DND-41 (cell line): ENCODE data around the gene EPOP.

Source experiments
- ATAC-seq: fragments of 200-7000 bp; cut with Tn5 transposase; 3 replicates; pipeline ENCODE4 v1.9.1; 2021; ENCODE audit warnings: low read depth; ENCODE audit not compliant: insufficient read depth
- DNase-seq: peaks from one replicate; pipeline ENCODE4 v3.0.0-alpha.2; 2020
- H2AFZ ChIP-seq: 2 replicates; pipeline ENCODE4 v1.6.0; 2012; ENCODE audit warnings: low read depth, low read length
- H3K27ac ChIP-seq: 2 replicates; pipeline ENCODE4 v1.5.1; 2012; ENCODE audit warnings: low read length, inconsistent platforms
- H3K27me3 ChIP-seq: fragments of 200-600 bp; sonication (generic); 2 replicates; pipeline ENCODE4 v1.6.0; 2012; ENCODE audit warnings: low read length, mild to moderate bottlenecking, inconsistent platforms; ENCODE audit not compliant: insufficient read depth, poor library complexity
- H3K36me3 ChIP-seq: 2 replicates; pipeline ENCODE4 v1.5.1; 2012; ENCODE audit warnings: low read length, inconsistent platforms; ENCODE audit not compliant: insufficient read depth
- H3K4me1 ChIP-seq: 2 replicates; pipeline ENCODE4 v1.5.1; 2012; ENCODE audit warnings: mild to moderate bottlenecking, low read length; ENCODE audit not compliant: insufficient read depth
- H3K4me2 ChIP-seq: 2 replicates; pipeline ENCODE4 v1.6.0; 2012; ENCODE audit warnings: mild to moderate bottlenecking, moderate library complexity, low read length, inconsistent platforms; ENCODE audit not compliant: insufficient read depth
- H3K4me3 ChIP-seq, 2 experiments: fragments of 200-600 bp in 1 of 2; shearing (Covaris generic) in 1 of 2; 2 replicates each; pipeline ENCODE4 v1.5.1; 2012 to 2016; ENCODE audit warnings: inconsistent platforms in 2 of 2, low read length in 2 of 2, mild to moderate bottlenecking in 2 of 2, low read depth in 1 of 2, moderate library complexity in 1 of 2
- H3K79me2 ChIP-seq: 2 replicates; pipeline ENCODE4 v1.6.0; 2012; ENCODE audit warnings: low read length, inconsistent platforms; ENCODE audit not compliant: insufficient read depth
- H3K9ac ChIP-seq: 2 replicates; pipeline ENCODE4 v1.6.0; 2012; ENCODE audit warnings: low read depth, mild to moderate bottlenecking, inconsistent platforms, low read length, moderate library complexity
- H3K9me3 ChIP-seq: 2 replicates; pipeline ENCODE4 v1.5.1; 2012; ENCODE audit warnings: low read length, moderate library complexity, mild to moderate bottlenecking, inconsistent platforms; ENCODE audit not compliant: insufficient read depth, severe bottlenecking
- H4K20me1 ChIP-seq: 2 replicates; pipeline ENCODE4 v1.6.0; 2012; ENCODE audit warnings: low read length; ENCODE audit not compliant: insufficient read depth
- EZH2 ChIP-seq: IDR thresholded peaks from 3 replicates; pipeline ENCODE4 v1.6.1; 2012; ENCODE audit warnings: borderline replicate concordance, low read depth, mild to moderate bottlenecking, moderate library complexity, low read length, inconsistent platforms; ENCODE audit not compliant: severe bottlenecking
- TF ChIP-seq, protein P1 (sequence below): IDR thresholded peaks from 2 replicates; pipeline ENCODE4 v1.5.1; 2012; ENCODE audit warnings: borderline replicate concordance, low read length, moderate library complexity, mild to moderate bottlenecking; ENCODE audit not compliant: poor library complexity, severe bottlenecking; ENCODE audit errors: extremely low read depth

EPOP gene

DNA sequence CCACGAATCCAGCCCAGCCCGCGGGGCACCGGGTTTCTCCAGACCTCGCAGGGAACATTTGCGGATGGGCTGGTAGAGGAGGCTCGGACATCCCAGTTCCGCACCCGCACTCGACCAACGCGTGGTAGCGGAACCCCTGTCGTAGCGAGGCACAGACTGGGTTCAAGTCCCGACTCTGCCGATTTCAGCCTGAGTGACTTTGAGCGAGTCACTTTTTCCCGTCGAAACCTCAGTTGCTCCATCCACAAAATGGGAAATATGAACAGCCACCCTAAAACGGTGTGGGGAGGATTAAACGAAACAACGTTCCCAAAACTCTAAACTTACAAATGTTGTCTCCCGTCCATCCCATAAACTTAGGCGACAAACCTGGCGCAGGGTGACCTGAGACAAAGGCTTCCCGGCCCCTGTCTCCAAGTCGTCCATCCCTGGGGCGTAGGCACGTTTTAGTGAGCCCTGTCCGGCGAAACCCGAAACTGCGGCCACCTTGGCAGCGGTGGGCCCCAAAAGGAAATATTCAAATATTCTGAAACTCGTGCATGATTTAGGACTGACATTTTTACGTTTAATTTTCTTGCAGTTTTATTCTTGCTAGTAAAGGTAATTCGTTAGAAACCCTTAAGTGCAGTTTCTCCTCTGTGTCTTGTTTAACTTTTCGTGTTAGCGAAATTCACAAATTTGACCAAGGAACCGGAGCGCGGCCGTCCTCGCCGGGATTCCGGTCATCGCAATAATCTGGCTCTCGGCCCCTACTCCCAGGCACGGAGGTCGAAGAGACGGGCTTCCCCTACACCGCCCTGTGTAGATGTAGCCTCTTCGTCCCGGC lies 28.4 kb upstream of the EPOP start:
- no peak; the same call in 1 of the 3 replicates for ATAC-seq
- peak; percentile 41 for DNase-seq
- H4K20me1 ChIP-seq = peaks cover 19% of the 10 kb centered on the region
- peak overlapping the region; percentile 99 for H3K27ac ChIP-seq
- peaks cover 15% of the 10 kb centered on the region for H3K36me3 ChIP-seq
- TF ChIP-seq, protein P1, sequence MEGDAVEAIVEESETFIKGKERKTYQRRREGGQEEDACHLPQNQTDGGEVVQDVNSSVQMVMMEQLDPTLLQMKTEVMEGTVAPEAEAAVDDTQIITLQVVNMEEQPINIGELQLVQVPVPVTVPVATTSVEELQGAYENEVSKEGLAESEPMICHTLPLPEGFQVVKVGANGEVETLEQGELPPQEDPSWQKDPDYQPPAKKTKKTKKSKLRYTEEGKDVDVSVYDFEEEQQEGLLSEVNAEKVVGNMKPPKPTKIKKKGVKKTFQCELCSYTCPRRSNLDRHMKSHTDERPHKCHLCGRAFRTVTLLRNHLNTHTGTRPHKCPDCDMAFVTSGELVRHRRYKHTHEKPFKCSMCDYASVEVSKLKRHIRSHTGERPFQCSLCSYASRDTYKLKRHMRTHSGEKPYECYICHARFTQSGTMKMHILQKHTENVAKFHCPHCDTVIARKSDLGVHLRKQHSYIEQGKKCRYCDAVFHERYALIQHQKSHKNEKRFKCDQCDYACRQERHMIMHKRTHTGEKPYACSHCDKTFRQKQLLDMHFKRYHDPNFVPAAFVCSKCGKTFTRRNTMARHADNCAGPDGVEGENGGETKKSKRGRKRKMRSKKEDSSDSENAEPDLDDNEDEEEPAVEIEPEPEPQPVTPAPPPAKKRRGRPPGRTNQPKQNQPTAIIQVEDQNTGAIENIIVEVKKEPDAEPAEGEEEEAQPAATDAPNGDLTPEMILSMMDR = no peak
- TF ChIP-seq EZH2 = no peak
- peak overlapping the region; percentile 66 for H2AFZ ChIP-seq
- peak overlapping the region; percentile 64 to 94 for H3K4me3 ChIP-seq
- H3K79me2 ChIP-seq = peaks cover 48% of the 10 kb centered on the region
- H3K9me3 ChIP-seq = no peaks in the 10 kb centered on the region
- peaks cover 53% of the 10 kb centered on the region for H3K4me1 ChIP-seq
- no peaks in the 10 kb centered on the region for H3K27me3 ChIP-seq
- H3K4me2 ChIP-seq = peak overlapping the region; percentile 87
- peak overlapping the region; percentile 90 for H3K9ac ChIP-seq

DNA sequence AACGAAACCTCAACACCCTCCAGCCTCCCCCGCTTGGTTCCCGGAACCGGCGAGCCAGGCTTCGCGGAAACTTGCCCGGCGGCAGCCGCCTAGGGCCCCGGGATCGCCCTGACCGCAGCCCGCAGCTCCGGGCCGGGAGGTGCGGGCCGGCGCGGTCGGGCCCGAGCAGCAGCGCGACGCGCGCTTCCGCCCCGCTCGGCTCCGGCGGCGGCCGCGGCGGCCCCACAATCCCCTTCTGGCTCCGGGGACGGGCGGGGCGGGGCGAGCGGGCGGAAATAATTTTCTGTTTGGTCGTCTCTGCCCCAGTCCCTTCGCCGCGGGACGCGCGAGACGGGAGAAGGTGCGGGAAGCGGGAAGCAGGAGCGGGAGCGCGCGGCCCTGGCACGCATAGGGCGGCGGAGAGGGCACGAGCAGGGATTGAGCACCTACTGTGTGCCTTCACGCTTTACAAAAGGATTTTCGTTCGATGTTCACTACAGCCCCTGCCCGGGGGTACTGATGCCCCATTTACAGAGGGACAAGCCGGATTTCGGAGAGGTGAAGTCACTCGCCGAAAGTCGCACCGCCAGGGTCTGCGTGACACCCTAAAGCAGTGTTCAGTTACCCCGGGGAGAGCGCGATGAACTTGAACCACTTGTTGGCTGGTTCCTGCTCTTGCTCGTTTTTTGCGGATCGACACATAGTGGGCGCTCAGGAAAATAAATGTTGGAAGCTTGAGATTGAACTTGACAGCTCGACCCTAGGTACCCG lies 27.6 kb upstream of the EPOP start:
- TF ChIP-seq, protein P1 = no peak
- peak; percentile 89 for DNase-seq

DNA sequence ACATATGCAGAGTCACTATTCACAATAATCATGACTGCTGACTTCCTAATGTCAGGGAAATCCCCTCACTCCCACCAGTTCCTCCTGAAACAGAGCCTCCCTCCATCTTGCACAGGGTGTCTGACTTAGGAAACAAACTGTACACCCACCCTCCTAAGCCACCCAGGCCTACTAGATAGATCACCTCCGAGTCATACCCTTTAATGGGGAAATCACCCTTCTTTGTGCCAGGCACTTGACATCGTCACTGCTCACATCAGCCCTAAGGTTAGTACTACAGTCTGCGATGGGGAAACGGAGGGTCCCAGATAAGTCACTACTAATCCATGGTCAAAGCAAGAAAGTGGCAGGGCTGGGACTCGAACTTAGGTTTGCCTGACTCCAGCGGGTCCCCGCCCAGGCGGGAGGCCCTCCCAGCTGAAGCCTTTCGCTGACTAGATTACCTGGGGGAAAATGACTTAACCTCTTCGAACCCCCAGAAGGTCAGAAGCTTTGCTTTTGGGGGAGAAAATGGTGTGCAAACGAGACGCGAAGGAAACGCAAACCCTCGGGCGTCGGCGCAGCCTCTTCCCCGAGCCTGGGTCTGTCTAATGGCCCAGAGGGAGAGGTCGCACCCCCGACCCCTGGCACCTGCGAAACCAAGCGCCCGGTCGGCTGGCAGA lies 26.9 kb upstream of the EPOP start:
- H3K4me3 ChIP-seq = peak overlapping the region; percentile 6 to 94; a peak in 3 of 4 replicates
- H3K27me3 ChIP-seq = no peaks in the 10 kb centered on the region
- peaks cover 39% of the 10 kb centered on the region for H3K4me1 ChIP-seq
- H3K79me2 ChIP-seq = peaks cover 33% of the 10 kb centered on the region
- H4K20me1 ChIP-seq = peaks cover 4% of the 10 kb centered on the region
- DNase-seq (peak; percentile 35), ATAC-seq (peak; percentile 39)
- no peaks in the 10 kb centered on the region for H3K9me3 ChIP-seq
- H2AFZ ChIP-seq = peak overlapping the region; percentile 75
- H3K36me3 ChIP-seq = peaks cover under 1% of the 10 kb centered on the region; the same call in 1 of the 2 replicates
- peak overlapping the region; percentile 90 for H3K9ac ChIP-seq
- TF ChIP-seq EZH2 = no peak
- TF ChIP-seq, protein P1 = no peak
- H3K4me2 ChIP-seq = peak overlapping the region; percentile 87
- peak overlapping the region; percentile 81 for H3K27ac ChIP-seq

More for the DNA sequence above, 27.6 kb upstream of the EPOP start:
- H3K9ac ChIP-seq = peak overlapping the region; percentile 90
- peak overlapping the region; percentile 64 to 94; a peak in 3 of 4 replicates for H3K4me3 ChIP-seq
- ATAC-seq = peak; percentile 52
- peaks cover 8% of the 10 kb centered on the region for H3K36me3 ChIP-seq
- H3K4me2 ChIP-seq = peak overlapping the region; percentile 87
- H3K9me3 ChIP-seq = no peaks in the 10 kb centered on the region
- no peaks in the 10 kb centered on the region for H3K27me3 ChIP-seq
- peaks cover 40% of the 10 kb centered on the region for H3K79me2 ChIP-seq
- peak overlapping the region; percentile 75 for H2AFZ ChIP-seq
- peak overlapping the region; percentile 99 for H3K27ac ChIP-seq
- peaks cover 11% of the 10 kb centered on the region for H4K20me1 ChIP-seq
- peaks cover 46% of the 10 kb centered on the region for H3K4me1 ChIP-seq
